GM18498 (cell line): ENCODE data around the gene MEIG1.
"Not testable (repeated sequence)": the region's sequence is repeated elsewhere in the genome, so short reads cannot be mapped to it uniquely, and the experiment has no call there.

Source experiments
- ATAC-seq: cut with Tn5 transposase; IDR thresholded peaks from one replicate; pipeline ENCODE4 v1.9.1; 2021; ENCODE audit warnings: mild to moderate bottlenecking, moderate library complexity; ENCODE audit not compliant: unreplicated experiment

Gene MEIG1

GRCh38 chr10:14954001-14954770, 5.0 kb upstream of the MEIG1 start, which contains the start of gene DCLRE1C:
TSS of gene DCLRE1C (minus strand) at chr10:14954096. CDS start at chr10:14954010, 86 bp downstream.
- peak; percentile 72 for ATAC-seq

GRCh38 chr10:14954934-14955333, 4.3 kb upstream of the MEIG1 start:
- ATAC-seq: no peak

GRCh38 chr10:14958872-14959220, 342 bp upstream of the MEIG1 start:
- no peak for ATAC-seq

- no peak for ATAC-seq
Observed at GRCh38 chr10:14967897-14968296, 8.7 kb downstream of the MEIG1 start.

GRCh38 chr10:14971867-14972448, 12.8 kb downstream of the MEIG1 start:
- ATAC-seq: no peak

GRCh38 chr10:14974153-14974998, 15.2 kb downstream of the MEIG1 start:
- ATAC-seq: not testable (repeated sequence)

GRCh38 chr10:14975672-14976273, 16.6 kb downstream of the MEIG1 start:
- no peak for ATAC-seq

- no peak for ATAC-seq
Observed at GRCh38 chr10:14982744-14983143, 23.6 kb downstream of the MEIG1 start.

GRCh38 chr10:14989552-14989951, 30.4 kb downstream of the MEIG1 start:
- not testable (repeated sequence) for ATAC-seq

GRCh38 chr10:14991035-14991749, 32.0 kb downstream of the MEIG1 start:
- ATAC-seq: not testable (repeated sequence)

GRCh38 chr10:14992336-14992735, 33.1 kb downstream of the MEIG1 start:
- ATAC-seq: not testable (repeated sequence)

GRCh38 chr10:14993500-14994455, 34.6 kb downstream of the MEIG1 start:
- not testable (repeated sequence) for ATAC-seq

- no peak for ATAC-seq
Observed at GRCh38 chr10:14995964-14996565, 36.9 kb downstream of the MEIG1 start.

- ATAC-seq: not testable (repeated sequence)
Observed at GRCh38 chr10:15013530-15013929, 54.3 kb downstream of the MEIG1 start.

GRCh38 chr10:15015451-15015850, 56.3 kb downstream of the MEIG1 start:
- ATAC-seq: no peak

GRCh38 chr10:15020966-15021365, 61.8 kb downstream of the MEIG1 start:
- ATAC-seq: not testable (repeated sequence)
